OCI-LY7 (cell line): ENCODE data around the gene KCNA3. TPM values are rescaled to one million over a fixed set of nuclear protein-coding genes. Genes with fewer than 3 reads are reported as not detected.

ENCODE experiments used
- BruUV-seq: library from RNA; stranded (reverse); fragments of 400-500 nt; replicated peaks from 2 replicates; lab custom pipeline; 2021; lab: Mats Ljungman, UMichigan
- CTCF ChIA-PET: fragments of 300-600 bp; sonication (Branson Sonifier 250); formaldehyde crosslinking; loops from one replicate; lab custom pipeline; 2022; ENCODE audit warnings: antibody characterized with exemption; ENCODE audit not compliant: unreplicated experiment; lab: Charles Lee
- POLR2A ChIA-PET: fragments of 300-600 bp; sonication (Branson Sonifier 250); formaldehyde crosslinking; loops from one replicate; lab custom pipeline; 2022; ENCODE audit warnings: antibody characterized with exemption; lab: Charles Lee
- DNase-seq: peaks from one replicate; pipeline ENCODE4 v3.0.0-alpha.2; 2015; ENCODE audit warnings: low spot score
- H2AFZ ChIP-seq: fragments of 200-600 bp; sonication (generic), shearing (Covaris generic); 2 replicates; pipeline ENCODE4 v1.6.1; 2014; ENCODE audit warnings: mild to moderate bottlenecking, antibody characterized with exemption, low read length, moderate library complexity
- H3K27ac ChIP-seq: fragments of 200-600 bp; sonication (generic); 2 replicates; pipeline ENCODE4 v1.5.1; 2014; ENCODE audit warnings: mixed run types, low read depth, mild to moderate bottlenecking, moderate library complexity, low read length, inconsistent platforms; ENCODE audit not compliant: poor library complexity, severe bottlenecking
- H3K36me3 ChIP-seq: fragments of 200-600 bp; sonication (generic); 2 replicates; pipeline ENCODE4 v1.6.1; 2014; ENCODE audit warnings: mild to moderate bottlenecking, antibody characterized with exemption, low read length, moderate library complexity, mixed read lengths; ENCODE audit not compliant: insufficient read depth
- H3K4me1 ChIP-seq: fragments of 200-600 bp; sonication (generic); 2 replicates; pipeline ENCODE4 v1.5.1; 2014; ENCODE audit warnings: mild to moderate bottlenecking, low read length; ENCODE audit not compliant: insufficient read depth, poor library complexity, severe bottlenecking
- H3K4me2 ChIP-seq: fragments of 200-600 bp; sonication (generic); 2 replicates; pipeline ENCODE4 v1.6.1; 2014; ENCODE audit warnings: mild to moderate bottlenecking, low read length
- H3K4me3 ChIP-seq: fragments of 200-600 bp; sonication (generic); 2 replicates; pipeline ENCODE4 v1.5.1; 2014; ENCODE audit warnings: mild to moderate bottlenecking, low read depth, low read length; ENCODE audit not compliant: poor library complexity, severe bottlenecking
- H3K79me2 ChIP-seq: fragments of 200-600 bp; sonication (generic); 2 replicates; pipeline ENCODE4 v1.6.1; 2016; ENCODE audit warnings: low read depth, mild to moderate bottlenecking, low read length, moderate library complexity, mixed read lengths; ENCODE audit not compliant: insufficient read depth
- H3K9me2 ChIP-seq: fragments of 200-600 bp; sonication (generic); 2 replicates; pipeline ENCODE4 v1.6.1; 2016; ENCODE audit warnings: mild to moderate bottlenecking, low read length, mixed read lengths; ENCODE audit not compliant: insufficient read depth
- H3K9me3 ChIP-seq: fragments of 200-600 bp; sonication (generic); 2 replicates; pipeline ENCODE4 v1.6.1; 2014; ENCODE audit warnings: mild to moderate bottlenecking, mixed run types, low read length, mixed read lengths
- H4K20me1 ChIP-seq: fragments of 200-600 bp; sonication (generic); 2 replicates; pipeline ENCODE4 v1.6.1; 2014; ENCODE audit warnings: mild to moderate bottlenecking, antibody characterized with exemption, low read length, moderate library complexity, mixed read lengths; ENCODE audit not compliant: insufficient read depth
- EZH2phosphoT487 ChIP-seq: fragments of 200-600 bp; sonication (generic); IDR thresholded peaks from 2 replicates; pipeline ENCODE4 v1.6.1; 2018; ENCODE audit warnings: low read depth, borderline replicate concordance, mild to moderate bottlenecking, mixed run types, antibody characterized with exemption, low read length, moderate library complexity, mixed read lengths
- intact Hi-C: fragments of 100-400 bp; cut with micrococcal nuclease; formaldehyde crosslinking; loops from one replicate; pipeline ENCODE4 v1.10.0; 2022; ENCODE audit not compliant: unreplicated experiment
- total RNA-seq, 2 experiments: library from RNA; depleted of rRNA in 1 of 2; stranded (reverse); fragments of >200 nt in 1 of 2; shearing (Covaris generic) in 1 of 2; gene quantifications; 2 replicates each; pipeline ENCODE4 v1.2.3, GENCODE V29; 2014 to 2022
- TF ChIP-seq, protein P1 (sequence below): fragments of 200-600 bp; sonication (generic); conservative IDR thresholded peaks from 2 replicates; pipeline ENCODE4 v1.5.1; 2014; ENCODE audit warnings: mild to moderate bottlenecking, antibody characterized with exemption, low read length, moderate library complexity, mixed read lengths

The KCNA3 gene
- total RNA-seq, 2 experiments from 2014 or later, result 43.6 to 58.0 TPM

GRCh38 chr1:110627764-110628163 lies 47.0 kb downstream of the KCNA3 start:
- intact Hi-C loops, result no loop called here
- Histone ChIP-seq H3K9me2 (no peaks in the 10 kb centered on the region), H4K20me1 (no peaks in the 10 kb centered on the region), H3K36me3 (no peaks in the 10 kb centered on the region), H3K79me2 (no peaks in the 10 kb centered on the region), H3K4me2 (no peak overlapping the region; the same call in 1 of the 2 replicates), H3K4me3 (no peak overlapping the region), H3K4me1 (peaks cover 46% of the 10 kb centered on the region), H2AFZ (no peak overlapping the region), H3K27ac (no peak overlapping the region), H3K9me3 (no peaks in the 10 kb centered on the region)
- BruUV-seq, result no TSS peak
- ChIA-PET CTCF (no interaction called here), POLR2A (no interaction called here)
- TF ChIP-seq, protein P1, sequence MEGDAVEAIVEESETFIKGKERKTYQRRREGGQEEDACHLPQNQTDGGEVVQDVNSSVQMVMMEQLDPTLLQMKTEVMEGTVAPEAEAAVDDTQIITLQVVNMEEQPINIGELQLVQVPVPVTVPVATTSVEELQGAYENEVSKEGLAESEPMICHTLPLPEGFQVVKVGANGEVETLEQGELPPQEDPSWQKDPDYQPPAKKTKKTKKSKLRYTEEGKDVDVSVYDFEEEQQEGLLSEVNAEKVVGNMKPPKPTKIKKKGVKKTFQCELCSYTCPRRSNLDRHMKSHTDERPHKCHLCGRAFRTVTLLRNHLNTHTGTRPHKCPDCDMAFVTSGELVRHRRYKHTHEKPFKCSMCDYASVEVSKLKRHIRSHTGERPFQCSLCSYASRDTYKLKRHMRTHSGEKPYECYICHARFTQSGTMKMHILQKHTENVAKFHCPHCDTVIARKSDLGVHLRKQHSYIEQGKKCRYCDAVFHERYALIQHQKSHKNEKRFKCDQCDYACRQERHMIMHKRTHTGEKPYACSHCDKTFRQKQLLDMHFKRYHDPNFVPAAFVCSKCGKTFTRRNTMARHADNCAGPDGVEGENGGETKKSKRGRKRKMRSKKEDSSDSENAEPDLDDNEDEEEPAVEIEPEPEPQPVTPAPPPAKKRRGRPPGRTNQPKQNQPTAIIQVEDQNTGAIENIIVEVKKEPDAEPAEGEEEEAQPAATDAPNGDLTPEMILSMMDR, result no peak
- TF ChIP-seq EZH2phosphoT487, result no peak
- no peak for DNase-seq

- H2AFZ ChIP-seq, result no peak overlapping the region
- no peaks in the 10 kb centered on the region for H4K20me1 ChIP-seq
- no peaks in the 10 kb centered on the region for H3K79me2 ChIP-seq
- H3K9me3 ChIP-seq, result no peaks in the 10 kb centered on the region
- peaks cover 37% of the 10 kb centered on the region for H3K4me1 ChIP-seq
- DNase-seq, result no peak
- no peaks in the 10 kb centered on the region for H3K36me3 ChIP-seq
- intact Hi-C loops, result no loop called here
- H3K4me2 ChIP-seq, result no peak overlapping the region
- ChIA-PET CTCF (no interaction called here), POLR2A (interaction anchor here (1.3 kb wide), 1 partner anchor 160 kb away, joined by 3 read pairs; no protein-coding TSS in a partner anchor)
- no peak overlapping the region for H3K4me3 ChIP-seq
- no TSS peak for BruUV-seq
- H3K9me2 ChIP-seq, result no peaks in the 10 kb centered on the region
- H3K27ac ChIP-seq, result no peak overlapping the region
- TF ChIP-seq EZH2phosphoT487, result no peak
- TF ChIP-seq, protein P1, result no peak
These were observed 47.9 kb downstream of the KCNA3 start for GRCh38 chr1:110626889-110627288.

Other genes starting within 250 kb of the KCNA3 start
- gene PROK1, start 223.8 kb downstream of the KCNA3 start, total RNA-seq (2014; rRNA removed; shearing (Covaris generic)), result not detected in 2 replicates
- gene PROK1, start 223.8 kb downstream of the KCNA3 start, total RNA-seq (2022), result not detected in 2 replicates
- not detected in 2 replicates for gene KCNA10, start 155.8 kb downstream of the KCNA3 start, total RNA-seq (2014; rRNA removed; shearing (Covaris generic))
- not detected in 2 replicates for gene KCNA10, start 155.8 kb downstream of the KCNA3 start, total RNA-seq (2022)
- gene KCNA2, start 68.6 kb downstream of the KCNA3 start, total RNA-seq (2014; rRNA removed; shearing (Covaris generic)), result 0.13 and 0.22 TPM in 2 replicates
- 1.5 and 2.3 TPM in 2 replicates for gene KCNA2, start 68.6 kb downstream of the KCNA3 start, total RNA-seq (2022)
- 119 and 134 TPM in 2 replicates for gene CD53, start 198.2 kb upstream of the KCNA3 start, total RNA-seq (2014; rRNA removed; shearing (Covaris generic))
- 180 and 186 TPM in 2 replicates for gene CD53, start 198.2 kb upstream of the KCNA3 start, total RNA-seq (2022)